ENCODE data around the gene GTF3C2.

Gene GTF3C2

DNA sequence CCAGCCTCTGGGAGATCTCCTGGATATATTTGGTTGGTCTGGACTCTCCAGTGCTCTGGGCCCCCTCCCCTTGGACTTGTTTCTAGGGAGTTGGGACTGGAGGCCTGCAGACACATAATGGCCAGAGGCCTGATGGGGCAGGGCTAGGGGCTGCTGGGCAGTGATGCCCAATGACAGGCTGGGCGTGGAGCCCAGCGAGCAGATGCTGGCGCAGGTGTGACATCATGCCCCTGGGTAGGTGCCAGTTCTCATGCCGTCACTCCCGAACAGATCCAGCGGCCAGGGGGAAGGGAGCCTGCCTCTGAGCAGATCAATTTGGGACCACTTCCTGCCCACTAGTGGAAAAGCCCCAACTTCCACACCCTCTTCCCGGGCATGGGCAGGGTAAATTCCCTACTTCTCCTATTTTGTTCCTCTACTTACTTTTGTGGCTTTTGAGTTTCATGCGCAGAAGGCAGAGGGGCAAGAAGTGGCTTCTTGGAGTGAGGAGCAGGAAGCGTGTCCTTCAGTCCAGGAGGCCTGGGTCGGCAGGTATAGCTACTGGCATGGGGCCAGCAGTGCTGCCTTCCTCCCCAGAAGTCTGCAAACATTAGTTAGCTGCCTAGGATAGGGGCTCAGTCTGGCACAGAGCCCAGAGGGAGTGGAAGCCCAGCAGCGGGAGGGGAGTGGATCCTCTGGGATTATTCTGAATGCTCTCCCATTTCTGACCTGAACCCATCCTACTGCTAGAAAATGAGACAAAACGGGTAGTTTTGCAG, 39.7 kb downstream of the GTF3C2 start:
- no peak overlapping the region for H3K4me3 ChIP-seq (ENCODE audit: low read depth, low read length)
- no peak for DNase-seq (ENCODE audit: low read depth)
- TF ChIP-seq, protein P1, sequence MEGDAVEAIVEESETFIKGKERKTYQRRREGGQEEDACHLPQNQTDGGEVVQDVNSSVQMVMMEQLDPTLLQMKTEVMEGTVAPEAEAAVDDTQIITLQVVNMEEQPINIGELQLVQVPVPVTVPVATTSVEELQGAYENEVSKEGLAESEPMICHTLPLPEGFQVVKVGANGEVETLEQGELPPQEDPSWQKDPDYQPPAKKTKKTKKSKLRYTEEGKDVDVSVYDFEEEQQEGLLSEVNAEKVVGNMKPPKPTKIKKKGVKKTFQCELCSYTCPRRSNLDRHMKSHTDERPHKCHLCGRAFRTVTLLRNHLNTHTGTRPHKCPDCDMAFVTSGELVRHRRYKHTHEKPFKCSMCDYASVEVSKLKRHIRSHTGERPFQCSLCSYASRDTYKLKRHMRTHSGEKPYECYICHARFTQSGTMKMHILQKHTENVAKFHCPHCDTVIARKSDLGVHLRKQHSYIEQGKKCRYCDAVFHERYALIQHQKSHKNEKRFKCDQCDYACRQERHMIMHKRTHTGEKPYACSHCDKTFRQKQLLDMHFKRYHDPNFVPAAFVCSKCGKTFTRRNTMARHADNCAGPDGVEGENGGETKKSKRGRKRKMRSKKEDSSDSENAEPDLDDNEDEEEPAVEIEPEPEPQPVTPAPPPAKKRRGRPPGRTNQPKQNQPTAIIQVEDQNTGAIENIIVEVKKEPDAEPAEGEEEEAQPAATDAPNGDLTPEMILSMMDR (IDR thresholded peaks at IDR 0.05; ENCODE audit: low read depth, low read length, missing control alignments), result no peak

DNA sequence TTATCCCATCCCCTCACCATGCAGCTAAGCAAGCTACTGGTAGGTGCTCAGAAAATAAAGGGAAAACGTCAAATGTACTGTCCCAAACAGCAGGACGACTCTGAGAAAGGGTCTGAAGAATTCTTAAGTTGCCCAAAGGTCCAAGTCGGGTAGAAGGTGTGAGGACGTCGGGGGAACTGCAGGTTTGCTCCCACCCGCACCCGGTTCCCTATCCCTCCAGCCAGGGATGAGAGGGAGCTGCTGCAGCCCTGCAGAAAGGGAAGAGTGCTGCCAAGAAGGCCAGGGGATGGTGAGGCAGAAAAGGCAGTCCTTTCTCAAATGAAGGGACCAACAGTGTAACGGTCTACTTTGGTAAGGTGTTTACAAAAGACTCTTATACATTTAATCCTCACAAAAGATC, 41.4 kb downstream of the GTF3C2 start:
- DNase-seq (ENCODE audit: low read depth), result no peak
- TF ChIP-seq, protein P1 (IDR thresholded peaks at IDR 0.05; ENCODE audit: low read depth, low read length, missing control alignments), result no peak
- H3K4me3 ChIP-seq (ENCODE audit: low read depth, low read length), result no peak overlapping the region

DNA sequence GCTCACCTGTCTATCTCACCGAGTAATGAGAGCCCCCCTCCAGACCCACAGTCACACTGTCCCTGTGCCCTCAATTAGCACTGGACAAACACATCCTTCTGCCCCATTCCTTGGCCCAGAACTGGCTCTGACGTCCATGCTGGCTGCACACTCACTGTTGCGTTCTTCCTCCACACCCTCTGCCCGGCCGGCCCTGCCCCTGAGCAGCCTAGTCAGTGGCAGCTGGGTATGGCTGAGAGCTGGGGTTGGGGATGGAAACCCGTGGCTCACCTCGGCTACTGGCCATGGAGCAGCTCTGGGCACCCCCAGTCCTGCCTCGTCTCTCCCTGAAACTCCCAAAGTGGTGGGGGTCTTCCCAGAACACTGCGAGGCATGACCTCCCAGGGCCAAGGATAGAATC, 41.9 kb downstream of the GTF3C2 start:
- DNase-seq (ENCODE audit: low read depth), result no peak
- H3K4me3 ChIP-seq (ENCODE audit: low read depth, low read length), result no peak overlapping the region
- TF ChIP-seq, protein P1 (IDR thresholded peaks at IDR 0.05; ENCODE audit: low read depth, low read length, missing control alignments), result no peak

DNA sequence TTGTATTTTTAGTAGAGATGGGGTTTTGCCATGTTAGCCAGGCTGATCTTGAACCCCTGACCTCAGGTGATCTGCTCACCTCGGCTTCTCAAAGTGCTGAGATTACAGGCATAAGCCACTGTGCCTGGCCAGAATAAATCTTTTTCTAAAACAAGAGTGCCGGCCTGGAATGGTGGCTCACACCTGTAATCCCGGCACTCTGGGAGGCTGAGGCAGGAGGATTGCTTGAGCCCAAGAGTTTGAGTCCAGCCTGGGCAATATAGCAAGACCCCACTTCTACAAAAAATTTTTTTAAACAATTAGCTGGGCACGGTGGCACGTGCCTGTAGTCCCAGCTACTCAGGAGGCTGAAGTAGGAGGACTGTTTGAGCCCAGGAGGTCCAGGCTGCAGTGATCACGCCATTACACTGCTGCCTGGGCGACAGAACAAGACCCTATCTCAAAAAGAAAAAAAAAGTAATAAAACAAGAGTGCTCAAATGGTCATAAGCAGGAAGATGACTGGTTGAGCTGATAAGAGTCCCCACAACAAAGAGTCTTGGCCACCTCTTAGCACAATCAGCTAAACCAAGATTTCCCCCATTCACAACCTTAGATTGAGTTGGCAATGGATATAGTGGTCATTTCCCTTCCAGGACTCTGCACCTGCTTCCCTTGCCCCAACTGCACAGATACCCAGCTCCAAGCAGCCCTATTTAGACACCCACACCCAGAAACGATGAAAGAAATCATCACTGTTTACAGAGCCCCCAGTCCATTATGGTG, 42.5 kb downstream of the GTF3C2 start:
- no peak overlapping the region for H3K4me3 ChIP-seq (ENCODE audit: low read depth, low read length)
- DNase-seq (ENCODE audit: low read depth), result no peak
- TF ChIP-seq, protein P1 (IDR thresholded peaks at IDR 0.05; ENCODE audit: low read depth, low read length, missing control alignments), result no peak

DNA sequence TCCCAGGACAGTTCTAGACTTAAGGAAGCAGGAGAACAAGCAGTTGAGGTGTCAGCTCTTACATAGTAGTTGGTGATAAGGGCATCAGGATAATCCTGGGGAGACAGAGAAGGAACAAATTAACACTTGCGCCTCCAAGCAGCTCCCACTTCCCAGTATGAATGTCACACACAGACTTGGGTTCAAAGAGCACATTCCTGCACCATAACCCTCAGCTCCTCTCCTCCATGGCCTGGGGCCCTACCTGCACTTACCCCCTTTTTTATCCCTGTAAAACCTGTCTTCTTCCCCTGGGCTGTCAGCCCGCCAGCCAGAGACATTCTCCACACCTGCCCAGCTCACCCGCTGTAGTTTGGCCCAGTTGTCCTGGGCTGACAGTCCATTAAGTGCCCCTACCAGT, 44.4 kb downstream of the GTF3C2 start:
- TF ChIP-seq, protein P1 (IDR thresholded peaks at IDR 0.05; ENCODE audit: low read depth, low read length, missing control alignments), result no peak
- DNase-seq (ENCODE audit: low read depth), result no peak
- no peak overlapping the region for H3K4me3 ChIP-seq (ENCODE audit: low read depth, low read length)

DNA sequence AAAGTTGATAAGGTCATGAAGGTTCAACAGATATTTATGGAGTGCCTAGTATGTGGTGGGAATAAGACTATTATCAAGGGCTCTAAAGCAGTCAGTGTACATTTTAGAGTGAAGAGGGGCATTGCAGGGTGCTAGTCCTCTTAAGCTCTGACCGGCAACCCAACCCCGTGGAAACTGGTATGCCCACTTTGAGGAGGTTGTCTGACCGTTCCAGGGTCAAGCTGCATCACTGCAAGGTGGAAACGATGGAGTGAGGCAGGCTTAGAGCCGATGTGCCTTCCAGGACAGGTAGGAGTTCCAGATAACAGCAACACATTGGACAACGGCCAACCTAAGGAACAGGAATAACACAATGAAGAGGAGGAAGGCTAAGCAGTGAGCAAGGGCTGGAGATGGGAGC, 46.9 kb downstream of the GTF3C2 start:
- TF ChIP-seq, protein P1 (IDR thresholded peaks at IDR 0.05; ENCODE audit: low read depth, low read length, missing control alignments), result no peak
- no peak for DNase-seq (ENCODE audit: low read depth)
- H3K4me3 ChIP-seq (ENCODE audit: low read depth, low read length), result no peak overlapping the region

Data from GM12864 (cell line).